SK-N-SH (cell line): Measurements from ENCODE around the gene CHTF18. TPM values are rescaled to one million over a fixed set of nuclear protein-coding genes. Genes with fewer than 3 reads are reported as not detected.

Source experiments
- CTCF ChIA-PET: fragments of 300-600, 350-600 bp; formaldehyde crosslinking; extraction: SDS; loops from one replicate; lab custom pipeline; 2021; lab: Yijun Ruan, JAX
- POLR2A ChIA-PET: fragments of 350-600 bp; sonication (Branson Sonifier 250); formaldehyde crosslinking; extraction: SDS; loops from one replicate; lab custom pipeline; 2020; ENCODE audit warnings: antibody characterized with exemption, inconsistent platforms; lab: Yijun Ruan, JAX
- DNase-seq: peaks from one replicate; pipeline ENCODE4 v3.0.0; 2012
- H2AFZ ChIP-seq: fragments of 200-600 bp; sonication (generic); 2 replicates; pipeline ENCODE4 v1.8.1; 2016; ENCODE audit warnings: antibody characterized with exemption, mild to moderate bottlenecking, low read depth
- H3F3A ChIP-seq: fragments of 200-600 bp; sonication (generic); replicated peaks from 2 replicates; pipeline ENCODE3; 2016; ENCODE audit warnings: antibody characterized with exemption, mild to moderate bottlenecking; ENCODE audit not compliant: insufficient read depth
- H3K27ac ChIP-seq, 2 experiments: fragments of 200-500 bp in 1 of 2; fragments of 200-600 bp in 1 of 2; sonication (Bioruptor generic) in 1 of 2; sonication (generic), shearing (Covaris generic) in 1 of 2; 2 replicates each; pipeline versions ENCODE4 v1.5.1 to v1.6.1; 2014 to 2016; ENCODE audit warnings: low read depth in 2 of 2, inconsistent platforms in 1 of 2, low read length in 1 of 2, mild to moderate bottlenecking in 1 of 2, mixed read lengths in 1 of 2
- H3K27me3 ChIP-seq: fragments of 200-600 bp; sonication (generic), shearing (Covaris generic); 2 replicates; pipeline ENCODE4 v1.6.1; 2016; ENCODE audit warnings: mixed run types; ENCODE audit not compliant: insufficient read depth
- H3K36me3 ChIP-seq, 2 experiments: fragments of 200-500 bp in 1 of 2; fragments of 200-600 bp in 1 of 2; sonication (Bioruptor generic) in 1 of 2; sonication (generic) in 1 of 2; replicated peaks in 1 of 2; 2 replicates each; pipeline versions ENCODE3 to v1.5.1; 2014 to 2016; ENCODE audit warnings: low read length in 1 of 2, mild to moderate bottlenecking in 1 of 2; ENCODE audit not compliant: insufficient read depth in 2 of 2, control insufficient read depth in 1 of 2
- H3K4me1 ChIP-seq, 2 experiments: fragments of 200-500 bp in 1 of 2; fragments of 200-600 bp in 1 of 2; sonication (Bioruptor generic) in 1 of 2; sonication (generic), shearing (Covaris generic) in 1 of 2; 2 replicates each; pipeline versions ENCODE4 v1.5.1 to v1.6.1; 2014 to 2016; ENCODE audit warnings: low read depth in 1 of 2, low read length in 1 of 2, mixed run types in 1 of 2; ENCODE audit not compliant: insufficient read depth in 2 of 2, control insufficient read depth in 1 of 2
- H3K4me2 ChIP-seq: fragments of 200-600 bp; sonication (generic), shearing (Covaris generic); 2 replicates; pipeline ENCODE4 v1.6.1; 2017; ENCODE audit warnings: mixed run types
- H3K4me3 ChIP-seq, 2 experiments: fragments of 200-500 bp in 1 of 2; fragments of 200-600 bp in 1 of 2; sonication (Bioruptor generic) in 1 of 2; sonication (generic), shearing (Covaris generic) in 1 of 2; 2 replicates each; pipeline versions ENCODE4 v1.5.1 to v1.8.1; 2014 to 2016; ENCODE audit warnings: low read depth in 2 of 2, inconsistent platforms in 1 of 2, low read length in 1 of 2, mild to moderate bottlenecking in 1 of 2, mixed read lengths in 1 of 2, moderate library complexity in 1 of 2
- H3K79me2 ChIP-seq: fragments of 200-600 bp; sonication (generic); 2 replicates; pipeline ENCODE4 v1.8.1; 2017; ENCODE audit warnings: mild to moderate bottlenecking; ENCODE audit not compliant: insufficient read depth
- H3K9ac ChIP-seq: fragments of 200-600 bp; sonication (generic); 2 replicates; pipeline ENCODE4 v1.6.1; 2017; ENCODE audit warnings: mixed run types
- H3K9me2 ChIP-seq: fragments of 200-600 bp; sonication (generic); 2 replicates; pipeline ENCODE4 v1.6.1; 2017; ENCODE audit warnings: mixed run types
- H3K9me3 ChIP-seq: fragments of 200-600 bp; sonication (generic); 2 replicates; pipeline ENCODE4 v1.6.1; 2017; ENCODE audit warnings: mixed run types, mild to moderate bottlenecking, moderate library complexity
- H4K20me1 ChIP-seq: fragments of 200-600 bp; sonication (generic); 2 replicates; pipeline ENCODE4 v1.6.1; 2017; ENCODE audit warnings: mild to moderate bottlenecking, mixed run types; ENCODE audit not compliant: insufficient read depth
- CHD2 ChIP-seq: fragments of 150-350 bp; IDR thresholded peaks from 2 replicates; pipeline ENCODE4 v1.6.1; 2018; ENCODE audit warnings: low read length; ENCODE audit not compliant: partially characterized antibody
- ELF1 ChIP-seq: IDR thresholded peaks from 2 replicates; pipeline ENCODE4 v1.4.0; 2012
- EP300 ChIP-seq, 2 experiments: IDR thresholded peaks; 2 replicates each; pipeline versions ENCODE4 v1.4.0 to v1.6.1; 2012; ENCODE audit warnings: borderline replicate concordance in 1 of 2, low read depth in 1 of 2, low read length in 1 of 2
- EZH2phosphoT487 ChIP-seq: fragments of 200-600 bp; sonication (generic); IDR thresholded peaks from 2 replicates; pipeline ENCODE4 v1.6.1; 2017; ENCODE audit warnings: low read depth, mixed run types, mild to moderate bottlenecking, antibody characterized with exemption, moderate library complexity, borderline replicate concordance
- FOXM1 ChIP-seq: IDR thresholded peaks from 2 replicates; pipeline ENCODE4 v1.4.0; 2012; ENCODE audit warnings: low read depth, mild to moderate bottlenecking
- GATA2 ChIP-seq: sonication (generic); formaldehyde crosslinking; IDR thresholded peaks from 2 replicates; pipeline ENCODE4 v1.5.0; 2020; ENCODE audit warnings: mild to moderate bottlenecking, missing genetic modification reagents
- IRF3 ChIP-seq: fragments of 150-350 bp; IDR thresholded peaks from 2 replicates; pipeline ENCODE4 v1.6.1; 2016; ENCODE audit warnings: mild to moderate bottlenecking, low read depth, low read length
- MAX ChIP-seq: IDR thresholded peaks from 2 replicates; pipeline ENCODE4 v1.4.0; 2012; ENCODE audit warnings: low read depth
- MXI1 ChIP-seq: IDR thresholded peaks from 2 replicates; pipeline ENCODE4 v1.6.1; 2012; ENCODE audit warnings: mild to moderate bottlenecking, low read depth, low read length, improper control_type of control experiment
- NFIC ChIP-seq: IDR thresholded peaks from 2 replicates; pipeline ENCODE4 v1.4.0; 2012; ENCODE audit warnings: borderline replicate concordance
- POLR2AphosphoS5 ChIP-seq: IDR thresholded peaks from 2 replicates; pipeline ENCODE4 v1.6.1; 2012; ENCODE audit warnings: low read depth, low read length
- RAD21 ChIP-seq: IDR thresholded peaks from 2 replicates; pipeline ENCODE4 v1.6.1; 2012; ENCODE audit warnings: mild to moderate bottlenecking, low read length
- RCOR1 ChIP-seq: fragments of 150-350 bp; IDR thresholded peaks from 2 replicates; pipeline ENCODE4 v1.6.1; 2017; ENCODE audit warnings: antibody characterized with exemption, low read length
- REST ChIP-seq: IDR thresholded peaks from 2 replicates; pipeline ENCODE4 v1.6.1; 2012; ENCODE audit warnings: mild to moderate bottlenecking, low read depth, low read length, moderate library complexity
- RFX5 ChIP-seq: IDR thresholded peaks from 2 replicates; pipeline ENCODE4 v1.6.1; 2012; ENCODE audit warnings: mild to moderate bottlenecking, improper control_type of control experiment, low read length
- SIN3A ChIP-seq: IDR thresholded peaks from 2 replicates; pipeline ENCODE4 v1.6.1; 2012; ENCODE audit warnings: low read depth, mild to moderate bottlenecking, low read length, moderate library complexity, borderline replicate concordance
- SMC3 ChIP-seq: IDR thresholded peaks from 2 replicates; pipeline ENCODE4 v1.6.1; 2012; ENCODE audit warnings: low read depth, low read length, improper control_type of control experiment
- TEAD4 ChIP-seq: IDR thresholded peaks from 2 replicates; pipeline ENCODE4 v1.4.0; 2012; ENCODE audit warnings: mild to moderate bottlenecking, borderline replicate concordance; ENCODE audit not compliant: insufficient read depth
- WGBS: methylation state at CpG from one replicate; pipeline ENCODE4 v1.1.6; 2017; ENCODE audit warnings: low lambda C conversion rate; 5-methylcytosine and 5-hydroxymethylcytosine counted together
- polyA plus RNA-seq, 3 experiments: library from polyadenylated mRNA; depleted of rRNA; stranded (reverse); fragments of >200 nt; gene quantifications; 2 replicates each; pipeline ENCODE4 v1.2.3, GENCODE V29; 2012
- TF ChIP-seq, protein P1 (sequence below): IDR thresholded peaks from 2 replicates; pipeline ENCODE4 v1.4.0; 2012; ENCODE audit warnings: low read depth, borderline replicate concordance
- TF ChIP-seq, protein P2 (sequence below): fragments of 200-600 bp; sonication (generic); IDR thresholded peaks from 2 replicates; pipeline ENCODE4 v1.6.1; 2017; ENCODE audit warnings: antibody characterized with exemption, mild to moderate bottlenecking, moderate library complexity

Gene CHTF18
- polyA plus RNA-seq, 1 of the 3 experiments (the other 2 are of a cell fraction): 17.7 TPM

GRCh38 chr16:796296-797119 is 8.1 kb downstream of the CHTF18 start:
- WGBS: 87% methylated on average over 19 of the region's 38 CpGs
- TF ChIP-seq EZH2phosphoT487 (no peak), CHD2 (no peak), IRF3 (no peak), RAD21 (no peak), TEAD4 (no peak), RCOR1 (no peak), SMC3 (no peak), REST (no peak), FOXM1 (no peak), POLR2AphosphoS5 (no peak), MAX (no peak), EP300 (IDR thresholded peaks at IDR 0.05; ENCODE audit: borderline replicate concordance in 1 of 2, low read depth in 1 of 2, low read length in 1 of 2) (no peak), NFIC (no peak), RFX5 (no peak), ELF1 (no peak), SIN3A (no peak), MXI1 (no peak), GATA2 (CRISPR knock-in tag) (no peak)
- TF ChIP-seq, protein P1, sequence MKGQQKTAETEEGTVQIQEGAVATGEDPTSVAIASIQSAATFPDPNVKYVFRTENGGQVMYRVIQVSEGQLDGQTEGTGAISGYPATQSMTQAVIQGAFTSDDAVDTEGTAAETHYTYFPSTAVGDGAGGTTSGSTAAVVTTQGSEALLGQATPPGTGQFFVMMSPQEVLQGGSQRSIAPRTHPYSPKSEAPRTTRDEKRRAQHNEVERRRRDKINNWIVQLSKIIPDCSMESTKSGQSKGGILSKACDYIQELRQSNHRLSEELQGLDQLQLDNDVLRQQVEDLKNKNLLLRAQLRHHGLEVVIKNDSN: no peak
- TF ChIP-seq, protein P2, sequence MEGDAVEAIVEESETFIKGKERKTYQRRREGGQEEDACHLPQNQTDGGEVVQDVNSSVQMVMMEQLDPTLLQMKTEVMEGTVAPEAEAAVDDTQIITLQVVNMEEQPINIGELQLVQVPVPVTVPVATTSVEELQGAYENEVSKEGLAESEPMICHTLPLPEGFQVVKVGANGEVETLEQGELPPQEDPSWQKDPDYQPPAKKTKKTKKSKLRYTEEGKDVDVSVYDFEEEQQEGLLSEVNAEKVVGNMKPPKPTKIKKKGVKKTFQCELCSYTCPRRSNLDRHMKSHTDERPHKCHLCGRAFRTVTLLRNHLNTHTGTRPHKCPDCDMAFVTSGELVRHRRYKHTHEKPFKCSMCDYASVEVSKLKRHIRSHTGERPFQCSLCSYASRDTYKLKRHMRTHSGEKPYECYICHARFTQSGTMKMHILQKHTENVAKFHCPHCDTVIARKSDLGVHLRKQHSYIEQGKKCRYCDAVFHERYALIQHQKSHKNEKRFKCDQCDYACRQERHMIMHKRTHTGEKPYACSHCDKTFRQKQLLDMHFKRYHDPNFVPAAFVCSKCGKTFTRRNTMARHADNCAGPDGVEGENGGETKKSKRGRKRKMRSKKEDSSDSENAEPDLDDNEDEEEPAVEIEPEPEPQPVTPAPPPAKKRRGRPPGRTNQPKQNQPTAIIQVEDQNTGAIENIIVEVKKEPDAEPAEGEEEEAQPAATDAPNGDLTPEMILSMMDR: no peak
- ChIA-PET POLR2A (no interaction called here), CTCF (interaction anchor here (0.7 to 3.3 kb wide), 4 partner anchors 11 to 84 kb away, joined by 3 to 11 read pairs (median 4); partner anchors contain the start of gene CIAO3)
- Histone ChIP-seq H4K20me1 (no peaks in the 10 kb centered on the region), H3K27ac (no peak overlapping the region), H3K4me2 (no peak overlapping the region), H3K27me3 (peaks cover 17% of the 10 kb centered on the region; the same call in 1 of the 2 replicates), H3K4me1 (peaks cover 0 to 6% of the 10 kb centered on the region in 2 experiments; a peak in 1 of 4 replicates), H3F3A (no peaks in the 10 kb centered on the region), H3K36me3 (no peaks in the 10 kb centered on the region), H2AFZ (no peak overlapping the region), H3K9ac (no peak overlapping the region), H3K4me3 (no peak overlapping the region), H3K9me3 (no peaks in the 10 kb centered on the region), H3K9me2 (no peaks in the 10 kb centered on the region), H3K79me2 (no peaks in the 10 kb centered on the region)
- no peak for DNase-seq
